ENCODE results near the gene DPH2.

GRCh38 chr1:43952731-43953346 lies 17.0 kb upstream of the DPH2 start:
- TF ChIP-seq CTCF (IDR thresholded peaks at IDR 0.05) (no peak), POLR2A (IDR thresholded peaks at IDR 0.05) (no peak)

All from right lobe of liver (tissue), 4 donors.